ENCODE results near the gene SCOC. TPM values are rescaled to one million over a fixed set of nuclear protein-coding genes. Genes with fewer than 3 reads are reported as not detected.
"Not testable (repeated sequence)": the region's sequence is repeated elsewhere in the genome, so short reads cannot be mapped to it uniquely, and the experiment has no call there.

The SCOC gene
- total RNA-seq, 1 donor from 2014 or later: 39.3 TPM

DNA sequence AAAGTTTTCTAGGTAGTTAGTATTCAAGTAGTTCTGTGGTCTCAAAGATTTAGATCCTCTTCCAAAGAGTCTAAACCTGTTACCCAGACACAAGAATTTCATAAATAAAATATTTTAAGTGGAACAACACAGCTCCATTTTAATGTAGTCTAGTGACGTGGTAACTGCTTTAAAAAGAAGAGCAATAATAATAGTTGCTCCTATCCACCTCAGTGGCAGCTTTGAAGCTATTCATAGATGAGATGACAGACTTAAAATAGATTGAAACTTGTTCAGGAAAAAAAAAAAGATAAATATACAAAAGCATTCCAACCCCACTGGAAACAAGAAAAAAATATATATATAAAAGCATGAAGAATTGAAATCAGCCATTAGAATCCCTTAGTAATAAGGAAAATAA is 14.6 kb downstream of the SCOC start:
- H3K4me1 ChIP-seq: no peaks in the 10 kb centered on the region
- TF ChIP-seq, protein P1, sequence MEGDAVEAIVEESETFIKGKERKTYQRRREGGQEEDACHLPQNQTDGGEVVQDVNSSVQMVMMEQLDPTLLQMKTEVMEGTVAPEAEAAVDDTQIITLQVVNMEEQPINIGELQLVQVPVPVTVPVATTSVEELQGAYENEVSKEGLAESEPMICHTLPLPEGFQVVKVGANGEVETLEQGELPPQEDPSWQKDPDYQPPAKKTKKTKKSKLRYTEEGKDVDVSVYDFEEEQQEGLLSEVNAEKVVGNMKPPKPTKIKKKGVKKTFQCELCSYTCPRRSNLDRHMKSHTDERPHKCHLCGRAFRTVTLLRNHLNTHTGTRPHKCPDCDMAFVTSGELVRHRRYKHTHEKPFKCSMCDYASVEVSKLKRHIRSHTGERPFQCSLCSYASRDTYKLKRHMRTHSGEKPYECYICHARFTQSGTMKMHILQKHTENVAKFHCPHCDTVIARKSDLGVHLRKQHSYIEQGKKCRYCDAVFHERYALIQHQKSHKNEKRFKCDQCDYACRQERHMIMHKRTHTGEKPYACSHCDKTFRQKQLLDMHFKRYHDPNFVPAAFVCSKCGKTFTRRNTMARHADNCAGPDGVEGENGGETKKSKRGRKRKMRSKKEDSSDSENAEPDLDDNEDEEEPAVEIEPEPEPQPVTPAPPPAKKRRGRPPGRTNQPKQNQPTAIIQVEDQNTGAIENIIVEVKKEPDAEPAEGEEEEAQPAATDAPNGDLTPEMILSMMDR (IDR thresholded peaks at IDR 0.05): no peak
- TF ChIP-seq POLR2AphosphoS5 (IDR thresholded peaks at IDR 0.05; ENCODE audit: insufficient read depth in 1 of 2, low read depth in 1 of 2): no peak
- TF ChIP-seq POLR2A (IDR thresholded peaks at IDR 0.05): no peak
- H3K36me3 ChIP-seq: no peaks in the 10 kb centered on the region
- H3K9me3 ChIP-seq: no peaks in the 10 kb centered on the region
- DNase-seq (ENCODE audit: extremely low spot score in 2 of 2): no peak
- H3K27ac ChIP-seq: no peak overlapping the region
- no peaks in the 10 kb centered on the region for H3K27me3 ChIP-seq
- H3K4me3 ChIP-seq: no peak overlapping the region
- intact Hi-C loops (cut with DNase I): no loop called here

DNA sequence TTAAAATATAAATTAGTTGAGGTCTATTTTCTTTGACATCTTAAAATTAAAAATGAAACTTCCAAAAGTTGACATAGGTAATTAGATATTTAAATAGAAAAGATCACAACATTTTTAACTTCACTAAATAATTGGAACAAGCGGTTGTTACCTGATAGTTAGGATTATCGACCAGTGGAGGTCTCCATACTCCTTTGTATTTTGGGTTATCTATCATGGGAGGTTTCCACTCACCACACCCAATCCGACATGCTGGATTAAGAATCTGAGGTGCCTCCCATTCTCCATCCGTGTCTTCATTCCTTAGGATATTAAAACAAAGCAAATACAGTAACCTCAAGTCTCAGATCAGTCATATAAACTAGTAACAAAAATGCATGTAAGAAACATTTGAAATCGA is 22.2 kb downstream of the SCOC start:
- no peak for TF ChIP-seq POLR2AphosphoS5 (IDR thresholded peaks at IDR 0.05; ENCODE audit: insufficient read depth in 1 of 2, low read depth in 1 of 2)
- TF ChIP-seq, protein P1 (IDR thresholded peaks at IDR 0.05): no peak
- no peak for TF ChIP-seq POLR2A (IDR thresholded peaks at IDR 0.05)
- H3K4me1 ChIP-seq: no peaks in the 10 kb centered on the region
- H3K27me3 ChIP-seq: no peaks in the 10 kb centered on the region
- intact Hi-C loops (cut with DNase I): no loop called here
- H3K36me3 ChIP-seq: no peaks in the 10 kb centered on the region
- H3K27ac ChIP-seq: no peak overlapping the region
- DNase-seq (ENCODE audit: extremely low spot score in 2 of 2): no peak
- no peaks in the 10 kb centered on the region for H3K9me3 ChIP-seq
- H3K4me3 ChIP-seq: no peak overlapping the region

DNA sequence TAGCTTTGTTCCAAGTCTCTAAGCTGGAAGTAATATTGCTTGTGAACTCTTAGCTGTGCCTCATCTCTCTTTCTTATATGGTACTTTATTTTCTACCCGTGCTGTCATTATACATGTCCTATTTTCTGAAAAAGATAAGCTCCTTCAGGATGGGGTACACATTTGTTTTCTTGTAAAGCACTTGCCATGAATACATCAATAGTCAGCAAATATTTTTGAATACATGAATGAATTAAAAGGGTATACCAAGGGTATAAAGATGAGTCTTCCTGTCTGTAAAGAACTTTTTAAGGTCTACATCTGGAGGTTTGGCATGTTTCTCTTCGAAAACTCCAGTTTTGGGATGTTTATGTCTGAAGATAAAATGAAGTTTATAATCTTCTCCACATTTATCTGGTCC is 26.7 kb downstream of the SCOC start:
- Histone ChIP-seq H3K4me3 (no peak overlapping the region), H3K36me3 (no peaks in the 10 kb centered on the region), H3K27me3 (no peaks in the 10 kb centered on the region), H3K27ac (no peak overlapping the region), H3K9me3 (no peaks in the 10 kb centered on the region), H3K4me1 (no peaks in the 10 kb centered on the region)
- TF ChIP-seq POLR2A (IDR thresholded peaks at IDR 0.05) (no peak), POLR2AphosphoS5 (IDR thresholded peaks at IDR 0.05; ENCODE audit: insufficient read depth in 1 of 2, low read depth in 1 of 2) (no peak)
- TF ChIP-seq, protein P1 (IDR thresholded peaks at IDR 0.05): no peak
- DNase-seq (ENCODE audit: extremely low spot score in 2 of 2): no peak
- intact Hi-C loops (cut with DNase I): no loop called here

DNA sequence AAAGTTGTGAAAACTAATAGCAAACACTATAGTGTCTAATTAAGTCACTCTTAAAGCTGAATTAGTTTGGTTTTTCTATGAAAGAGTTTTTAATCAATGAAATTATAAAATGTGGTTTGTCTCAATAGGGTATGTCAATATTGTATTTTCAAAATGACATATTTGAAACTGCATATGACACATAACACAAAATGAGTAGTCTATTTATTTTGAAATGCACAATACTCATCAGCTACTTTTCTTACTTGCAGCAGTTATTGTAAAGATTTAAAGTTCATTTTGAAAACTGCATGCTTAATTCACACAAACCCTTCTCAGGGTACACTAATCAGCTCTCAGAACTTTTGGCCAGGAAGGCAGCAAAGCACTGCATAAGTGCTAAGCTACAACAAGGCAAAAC is 32.8 kb downstream of the SCOC start:
- H3K9me3 ChIP-seq: no peaks in the 10 kb centered on the region
- H3K36me3 ChIP-seq: no peaks in the 10 kb centered on the region
- intact Hi-C loops (cut with DNase I): no loop called here
- TF ChIP-seq POLR2A (IDR thresholded peaks at IDR 0.05): no peak
- TF ChIP-seq, protein P1 (IDR thresholded peaks at IDR 0.05): no peak
- no peak for TF ChIP-seq POLR2AphosphoS5 (IDR thresholded peaks at IDR 0.05; ENCODE audit: insufficient read depth in 1 of 2, low read depth in 1 of 2)
- H3K27me3 ChIP-seq: no peaks in the 10 kb centered on the region
- no peak overlapping the region for H3K4me3 ChIP-seq
- H3K27ac ChIP-seq: no peak overlapping the region
- H3K4me1 ChIP-seq: no peaks in the 10 kb centered on the region
- no peak for DNase-seq (ENCODE audit: extremely low spot score in 2 of 2)

DNA sequence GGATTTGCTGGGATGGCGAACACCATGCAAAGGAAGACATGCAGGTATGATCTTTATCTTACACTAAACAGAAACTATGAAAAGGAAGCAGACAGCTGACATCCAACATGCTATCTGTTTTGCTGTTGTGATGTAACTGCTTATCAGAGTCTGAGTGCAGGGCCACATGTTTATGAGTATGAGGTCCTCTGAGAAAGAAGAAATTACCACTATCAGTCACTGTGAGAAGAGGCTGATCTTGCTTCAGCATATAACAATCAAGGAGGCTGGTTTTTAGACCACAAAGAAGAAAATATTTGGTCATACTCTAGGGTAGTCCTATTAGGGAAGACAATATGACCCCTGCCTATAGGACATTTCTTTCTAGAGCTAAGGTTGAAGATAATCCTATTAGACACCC is 35.5 kb downstream of the SCOC start:
- no peak for DNase-seq (ENCODE audit: extremely low spot score in 2 of 2)
- Histone ChIP-seq H3K4me1 (no peaks in the 10 kb centered on the region), H3K4me3 (no peak overlapping the region), H3K9me3 (no peaks in the 10 kb centered on the region), H3K27me3 (no peaks in the 10 kb centered on the region), H3K36me3 (no peaks in the 10 kb centered on the region), H3K27ac (no peak overlapping the region)
- intact Hi-C loops (cut with DNase I): no loop called here
- TF ChIP-seq, protein P1 (IDR thresholded peaks at IDR 0.05): no peak
- no peak for TF ChIP-seq POLR2AphosphoS5 (IDR thresholded peaks at IDR 0.05; ENCODE audit: insufficient read depth in 1 of 2, low read depth in 1 of 2)
- no peak for TF ChIP-seq POLR2A (IDR thresholded peaks at IDR 0.05)

DNA sequence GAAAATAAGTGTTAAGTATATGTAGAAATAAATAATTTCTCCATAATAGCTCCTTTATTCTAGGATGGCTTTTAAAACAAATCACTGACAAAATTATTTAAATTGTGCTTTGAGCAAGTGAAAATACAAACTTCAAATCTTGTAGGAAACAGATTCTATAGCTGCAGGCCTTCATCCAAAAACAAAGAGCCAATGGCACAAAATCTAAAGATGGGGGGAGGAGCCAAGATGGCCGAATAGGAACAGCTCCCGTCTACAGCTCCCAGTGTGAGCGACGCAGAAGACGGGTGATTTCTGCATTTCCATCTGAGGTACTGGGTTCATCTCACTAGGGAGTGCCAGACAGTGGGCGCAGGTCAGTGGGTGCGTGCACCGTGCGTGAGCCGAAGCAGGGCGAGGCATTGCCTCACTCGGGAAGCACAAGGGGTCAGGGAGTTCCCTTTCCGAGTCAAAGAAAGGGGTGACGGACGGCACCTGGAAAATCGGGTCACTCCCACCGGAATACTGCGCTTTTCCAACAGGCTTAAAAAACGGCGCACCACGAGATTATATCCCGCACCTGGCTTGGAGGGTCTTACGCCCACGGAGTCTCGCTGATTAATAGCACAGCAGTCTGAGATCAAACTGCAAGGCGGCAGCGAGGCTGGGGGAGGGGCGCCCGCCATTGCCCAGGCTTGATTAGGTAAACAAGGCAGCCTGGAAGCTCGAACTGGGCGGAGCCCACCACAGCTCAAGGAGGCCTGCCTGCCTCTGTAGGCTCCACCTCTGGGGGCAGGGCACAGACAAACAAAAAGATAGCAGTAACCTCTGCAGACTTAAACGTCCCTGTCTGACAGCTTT is 39.9 kb downstream of the SCOC start:
- intact Hi-C loops (cut with DNase I): not testable (repeated sequence)

More for the DNA sequence above, 39.9 kb downstream of the SCOC start:
- not testable (repeated sequence) for H3K27me3 ChIP-seq; H3K36me3 ChIP-seq; DNase-seq (ENCODE audit: extremely low spot score in 2 of 2); H3K4me3 ChIP-seq; H3K4me1 ChIP-seq; H3K27ac ChIP-seq; H3K9me3 ChIP-seq
